Stimulated activated memory B cell treated with anti-CD40 and anti-IgM and Interleukin-4, amounts not matched to agents 10 μg/mL and 1 μg/mL and 100 μg/mL, for 72 hours (primary cell): Measurements from ENCODE around the gene TMEM182.
A peak's percentile ranks its signal among the peaks of the same experiment; 100 is the strongest.

ENCODE experiments used
- ATAC-seq: fragments of 150-1000 bp; cut with Tn5 transposase; 2 replicates; pipeline ENCODE4 v1.10.0; 2021
- H3K27ac Mint-ChIP-seq: one replicate; pipeline ENCODE4 v1.8.0; 2022; ENCODE audit warnings: mild to moderate bottlenecking, mixed read lengths
- H3K27me3 Mint-ChIP-seq: one replicate; pipeline ENCODE4 v1.8.0; 2022; ENCODE audit warnings: mixed read lengths
- H3K36me3 Mint-ChIP-seq: one replicate; pipeline ENCODE4 v1.8.0; 2022; ENCODE audit warnings: mixed read lengths
- H3K4me1 Mint-ChIP-seq: one replicate; pipeline ENCODE4 v1.8.0; 2022; ENCODE audit warnings: mixed read lengths
- H3K4me3 Mint-ChIP-seq: one replicate; pipeline ENCODE4 v1.8.0; 2022; ENCODE audit warnings: mild to moderate bottlenecking, moderate library complexity, mixed read lengths
- H3K9me3 Mint-ChIP-seq: one replicate; pipeline ENCODE4 v1.8.0; 2022; ENCODE audit warnings: mixed read lengths

The TMEM182 gene

GRCh38 chr2:102803897-102804217, 42.0 kb downstream of the TMEM182 start:
- H3K27me3 Mint-ChIP-seq = no peaks in the 10 kb centered on the region
- H3K4me3 Mint-ChIP-seq = no peak overlapping the region
- ATAC-seq = no peak
- peaks cover 66% of the 10 kb centered on the region for H3K36me3 Mint-ChIP-seq
- H3K27ac Mint-ChIP-seq = no peak overlapping the region
- H3K4me1 Mint-ChIP-seq = peaks cover 6% of the 10 kb centered on the region
- H3K9me3 Mint-ChIP-seq = peaks cover 29% of the 10 kb centered on the region

GRCh38 chr2:102806250-102806837, 44.5 kb downstream of the TMEM182 start:
- Mint-ChIP-seq H3K9me3 (peaks cover 14% of the 10 kb centered on the region), H3K4me3 (no peak overlapping the region), H3K4me1 (peaks cover 6% of the 10 kb centered on the region), H3K36me3 (peaks cover 41% of the 10 kb centered on the region), H3K27me3 (no peaks in the 10 kb centered on the region), H3K27ac (no peak overlapping the region)
- no peak for ATAC-seq

- Mint-ChIP-seq H3K36me3 (peaks cover 28% of the 10 kb centered on the region), H3K9me3 (no peaks in the 10 kb centered on the region), H3K4me1 (no peaks in the 10 kb centered on the region), H3K27ac (no peak overlapping the region), H3K27me3 (no peaks in the 10 kb centered on the region), H3K4me3 (no peak overlapping the region)
- no peak for ATAC-seq
These were observed 47.7 kb downstream of the TMEM182 start for GRCh38 chr2:102809291-102810189.

GRCh38 chr2:102815285-102815684, 53.5 kb downstream of the TMEM182 start:
- no peak for ATAC-seq
- peaks cover 33% of the 10 kb centered on the region for H3K36me3 Mint-ChIP-seq
- no peaks in the 10 kb centered on the region for H3K27me3 Mint-ChIP-seq
- H3K27ac Mint-ChIP-seq = no peak overlapping the region
- H3K9me3 Mint-ChIP-seq = no peaks in the 10 kb centered on the region
- no peaks in the 10 kb centered on the region for H3K4me1 Mint-ChIP-seq
- no peak overlapping the region for H3K4me3 Mint-ChIP-seq

GRCh38 chr2:102826904-102827303, 65.1 kb downstream of the TMEM182 start:
- no peak overlapping the region for H3K27ac Mint-ChIP-seq
- no peaks in the 10 kb centered on the region for H3K9me3 Mint-ChIP-seq
- no peaks in the 10 kb centered on the region for H3K27me3 Mint-ChIP-seq
- H3K36me3 Mint-ChIP-seq = peaks cover 7% of the 10 kb centered on the region
- H3K4me1 Mint-ChIP-seq = no peaks in the 10 kb centered on the region
- no peak overlapping the region for H3K4me3 Mint-ChIP-seq
- no peak for ATAC-seq

GRCh38 chr2:102832789-102833188, 71.0 kb downstream of the TMEM182 start:
- no peak for ATAC-seq
- Mint-ChIP-seq H3K36me3 (no peaks in the 10 kb centered on the region), H3K27me3 (no peaks in the 10 kb centered on the region), H3K4me3 (no peak overlapping the region), H3K9me3 (no peaks in the 10 kb centered on the region), H3K4me1 (no peaks in the 10 kb centered on the region), H3K27ac (no peak overlapping the region)

- H3K4me1 Mint-ChIP-seq = no peaks in the 10 kb centered on the region
- ATAC-seq = no peak
- H3K9me3 Mint-ChIP-seq = no peaks in the 10 kb centered on the region
- no peak overlapping the region for H3K4me3 Mint-ChIP-seq
- H3K27me3 Mint-ChIP-seq = no peaks in the 10 kb centered on the region
- no peaks in the 10 kb centered on the region for H3K36me3 Mint-ChIP-seq
- H3K27ac Mint-ChIP-seq = no peak overlapping the region
These were observed 72.9 kb downstream of the TMEM182 start for GRCh38 chr2:102834523-102835273.

GRCh38 chr2:102837626-102838198, 75.9 kb downstream of the TMEM182 start:
- ATAC-seq = no peak
- H3K4me1 Mint-ChIP-seq = no peaks in the 10 kb centered on the region
- no peaks in the 10 kb centered on the region for H3K9me3 Mint-ChIP-seq
- H3K4me3 Mint-ChIP-seq = no peak overlapping the region
- H3K27me3 Mint-ChIP-seq = no peaks in the 10 kb centered on the region
- H3K36me3 Mint-ChIP-seq = no peaks in the 10 kb centered on the region
- no peak overlapping the region for H3K27ac Mint-ChIP-seq

GRCh38 chr2:102839668-102840388, 78.0 kb downstream of the TMEM182 start:
- H3K9me3 Mint-ChIP-seq = no peaks in the 10 kb centered on the region
- no peak for ATAC-seq
- no peak overlapping the region for H3K4me3 Mint-ChIP-seq
- H3K4me1 Mint-ChIP-seq = no peaks in the 10 kb centered on the region
- H3K27ac Mint-ChIP-seq = no peak overlapping the region
- no peaks in the 10 kb centered on the region for H3K36me3 Mint-ChIP-seq
- H3K27me3 Mint-ChIP-seq = no peaks in the 10 kb centered on the region

- Mint-ChIP-seq H3K4me3 (no peak overlapping the region), H3K36me3 (no peaks in the 10 kb centered on the region), H3K4me1 (no peaks in the 10 kb centered on the region), H3K27ac (no peak overlapping the region), H3K27me3 (peaks cover 6% of the 10 kb centered on the region), H3K9me3 (no peaks in the 10 kb centered on the region)
- ATAC-seq = peak; percentile 62
These were observed 79.4 kb downstream of the TMEM182 start for GRCh38 chr2:102841107-102841840.

GRCh38 chr2:102843764-102844443, 82.1 kb downstream of the TMEM182 start:
- ATAC-seq = no peak
- Mint-ChIP-seq H3K4me1 (no peaks in the 10 kb centered on the region), H3K27me3 (peaks cover 24% of the 10 kb centered on the region), H3K27ac (no peak overlapping the region), H3K9me3 (no peaks in the 10 kb centered on the region), H3K4me3 (no peak overlapping the region), H3K36me3 (no peaks in the 10 kb centered on the region)

- ATAC-seq = no peak
- H3K4me1 Mint-ChIP-seq = no peaks in the 10 kb centered on the region
- peaks cover 28% of the 10 kb centered on the region for H3K27me3 Mint-ChIP-seq
- no peaks in the 10 kb centered on the region for H3K9me3 Mint-ChIP-seq
- no peak overlapping the region for H3K4me3 Mint-ChIP-seq
- H3K36me3 Mint-ChIP-seq = no peaks in the 10 kb centered on the region
- no peak overlapping the region for H3K27ac Mint-ChIP-seq
These were observed 83.1 kb downstream of the TMEM182 start for GRCh38 chr2:102844911-102845310.

GRCh38 chr2:102848366-102848839, 86.6 kb downstream of the TMEM182 start:
- H3K4me3 Mint-ChIP-seq = no peak overlapping the region
- no peak overlapping the region for H3K27ac Mint-ChIP-seq
- no peaks in the 10 kb centered on the region for H3K9me3 Mint-ChIP-seq
- no peaks in the 10 kb centered on the region for H3K4me1 Mint-ChIP-seq
- peaks cover 5% of the 10 kb centered on the region for H3K36me3 Mint-ChIP-seq
- no peak for ATAC-seq
- H3K27me3 Mint-ChIP-seq = peaks cover 28% of the 10 kb centered on the region

GRCh38 chr2:102850888-102851287, 89.1 kb downstream of the TMEM182 start:
- Mint-ChIP-seq H3K9me3 (peaks cover 11% of the 10 kb centered on the region), H3K36me3 (peaks cover 11% of the 10 kb centered on the region), H3K27ac (no peak overlapping the region), H3K4me1 (no peaks in the 10 kb centered on the region), H3K4me3 (no peak overlapping the region), H3K27me3 (peaks cover 26% of the 10 kb centered on the region)
- no peak for ATAC-seq
